Hepatocyte (in vitro differentiated cells): ENCODE data around the gene MOB4. TPM values are rescaled to one million over a fixed set of nuclear protein-coding genes. Genes with fewer than 3 reads are reported as not detected.
"Not testable (repeated sequence)": the region's sequence is repeated elsewhere in the genome, so short reads cannot be mapped to it uniquely, and the experiment has no call there.

Experiments
- DNase-seq: peaks from one replicate; pipeline ENCODE4 v3.0.0-alpha.2; 2016; ENCODE audit warnings: low spot score
- H2AFZ ChIP-seq: fragments of 200-600 bp; sonication (generic); 2 replicates; pipeline ENCODE4 v1.6.0; 2016; ENCODE audit warnings: antibody characterized with exemption, mild to moderate bottlenecking
- H3K27ac ChIP-seq: fragments of 200-600 bp; sonication (generic); 2 replicates; pipeline ENCODE4 v1.5.1; 2016; ENCODE audit warnings: mild to moderate bottlenecking
- H3K27me3 ChIP-seq: fragments of 200-600 bp; sonication (generic); 2 replicates; pipeline ENCODE4 v1.6.1; 2016
- H3K36me3 ChIP-seq: fragments of 200-600 bp; sonication (generic); replicated peaks from 2 replicates; pipeline ENCODE4 v1.5.1; 2016; ENCODE audit warnings: low read depth; ENCODE audit not compliant: insufficient read depth
- H3K4me1 ChIP-seq: fragments of 200-600 bp; sonication (generic); 2 replicates; pipeline ENCODE4 v1.5.1; 2016; ENCODE audit warnings: mild to moderate bottlenecking, moderate library complexity; ENCODE audit not compliant: insufficient read depth
- H3K4me2 ChIP-seq: fragments of 200-600 bp; sonication (generic); 2 replicates; pipeline ENCODE4 v1.6.0; 2016
- H3K4me3 ChIP-seq: fragments of 200-600 bp; sonication (generic); 2 replicates; pipeline ENCODE4 v1.5.1; 2016; ENCODE audit warnings: mild to moderate bottlenecking
- H3K79me2 ChIP-seq: fragments of 200-600 bp; sonication (generic); 2 replicates; pipeline ENCODE4 v1.6.0; 2017; ENCODE audit warnings: mild to moderate bottlenecking
- H3K9me2 ChIP-seq: fragments of 200-600 bp; sonication (generic); replicated peaks from 2 replicates; pipeline ENCODE4 v1.6.0; 2017; ENCODE audit warnings: mild to moderate bottlenecking; ENCODE audit not compliant: insufficient read depth
- H3K9me3 ChIP-seq: fragments of 200-600 bp; sonication (generic); 2 replicates; pipeline ENCODE4 v1.5.1; 2016; ENCODE audit warnings: low read depth, mild to moderate bottlenecking
- H4K20me1 ChIP-seq: fragments of 200-600 bp; sonication (generic); 2 replicates; pipeline ENCODE4 v1.6.0; 2016; ENCODE audit warnings: mild to moderate bottlenecking; ENCODE audit not compliant: insufficient read depth, poor library complexity, severe bottlenecking
- EZH2 ChIP-seq: fragments of 200-600 bp; sonication (generic); IDR thresholded peaks from 2 replicates; pipeline ENCODE4 v1.6.1; 2016; ENCODE audit warnings: antibody characterized with exemption, mild to moderate bottlenecking, borderline replicate concordance
- EZH2phosphoT487 ChIP-seq: fragments of 200-600 bp; sonication (generic); IDR thresholded peaks from one replicate; pipeline ENCODE4 v1.6.1; 2018; ENCODE audit warnings: antibody characterized with exemption, mild to moderate bottlenecking, low read depth, moderate library complexity; ENCODE audit not compliant: unreplicated experiment, severe bottlenecking
- WGBS: methylation state at CpG from one replicate; pipeline ENCODE4 v1.1.6; 2016; ENCODE audit warnings: low lambda C conversion rate; ENCODE audit errors: missing lambda C conversion rate; 5-methylcytosine and 5-hydroxymethylcytosine counted together
- polyA plus RNA-seq: library from polyadenylated mRNA; unstranded; fragments of >200 nt; fragmentation: Nextera tagmentation; extraction: Ambion mirVana; gene quantifications from 2 replicates; pipeline ENCODE4 v1.2.1, GENCODE V29; 2016
- total RNA-seq: library from RNA; depleted of rRNA; stranded (reverse); fragments of >200 nt; gene quantifications from 2 replicates; pipeline ENCODE4 v1.2.3, GENCODE V29; 2014
- TF ChIP-seq, protein P1 (sequence below): fragments of 200-600 bp; sonication (generic); IDR thresholded peaks from 2 replicates; pipeline ENCODE4 v1.5.1; 2016; ENCODE audit warnings: antibody characterized with exemption, mild to moderate bottlenecking; ENCODE audit not compliant: poor library complexity

MOB4 gene
- total and polyA plus RNA-seq, 2 experiments from 2014 or later = 44.1 to 50.1 TPM

DNA sequence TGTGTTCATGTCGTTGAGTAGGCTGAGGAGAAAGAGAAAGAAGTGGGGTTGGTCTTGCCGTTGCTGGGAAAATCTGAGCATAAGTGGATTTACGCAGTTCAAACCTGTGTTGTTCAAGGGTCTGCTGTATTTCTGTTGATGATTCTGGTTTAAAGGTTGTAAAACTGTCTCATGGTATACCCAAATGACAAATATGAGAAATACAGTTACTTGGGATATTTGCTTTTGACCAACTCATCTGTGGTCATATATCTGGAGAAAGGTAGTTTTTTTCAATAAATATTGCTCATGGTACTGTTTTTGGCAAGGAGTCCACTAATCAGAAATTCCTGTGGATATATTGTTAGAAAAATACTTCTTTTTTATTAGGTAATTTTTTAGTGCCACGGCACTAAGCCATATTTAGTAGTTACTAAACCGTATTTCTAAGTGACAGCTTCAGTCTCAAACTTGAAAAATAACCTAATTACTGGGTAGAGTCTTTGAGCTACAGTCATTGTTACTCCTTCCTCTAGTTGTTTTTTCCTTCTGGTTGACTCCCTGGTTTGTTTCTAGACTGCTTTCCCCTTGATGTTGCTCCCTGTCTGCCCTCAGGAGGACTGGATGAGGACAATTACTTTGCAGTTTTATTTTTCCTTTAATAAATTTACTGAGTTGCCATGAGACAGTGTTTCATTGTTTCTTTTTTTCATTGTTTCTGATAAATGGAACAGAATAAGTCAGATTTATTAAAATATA is 31.5 kb downstream of the MOB4 start:
- H3K27me3 ChIP-seq = no peaks in the 10 kb centered on the region
- no peaks in the 10 kb centered on the region for H4K20me1 ChIP-seq
- no peak overlapping the region for H2AFZ ChIP-seq
- TF ChIP-seq, protein P1, sequence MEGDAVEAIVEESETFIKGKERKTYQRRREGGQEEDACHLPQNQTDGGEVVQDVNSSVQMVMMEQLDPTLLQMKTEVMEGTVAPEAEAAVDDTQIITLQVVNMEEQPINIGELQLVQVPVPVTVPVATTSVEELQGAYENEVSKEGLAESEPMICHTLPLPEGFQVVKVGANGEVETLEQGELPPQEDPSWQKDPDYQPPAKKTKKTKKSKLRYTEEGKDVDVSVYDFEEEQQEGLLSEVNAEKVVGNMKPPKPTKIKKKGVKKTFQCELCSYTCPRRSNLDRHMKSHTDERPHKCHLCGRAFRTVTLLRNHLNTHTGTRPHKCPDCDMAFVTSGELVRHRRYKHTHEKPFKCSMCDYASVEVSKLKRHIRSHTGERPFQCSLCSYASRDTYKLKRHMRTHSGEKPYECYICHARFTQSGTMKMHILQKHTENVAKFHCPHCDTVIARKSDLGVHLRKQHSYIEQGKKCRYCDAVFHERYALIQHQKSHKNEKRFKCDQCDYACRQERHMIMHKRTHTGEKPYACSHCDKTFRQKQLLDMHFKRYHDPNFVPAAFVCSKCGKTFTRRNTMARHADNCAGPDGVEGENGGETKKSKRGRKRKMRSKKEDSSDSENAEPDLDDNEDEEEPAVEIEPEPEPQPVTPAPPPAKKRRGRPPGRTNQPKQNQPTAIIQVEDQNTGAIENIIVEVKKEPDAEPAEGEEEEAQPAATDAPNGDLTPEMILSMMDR = no peak
- TF ChIP-seq EZH2phosphoT487 = no peak
- TF ChIP-seq EZH2 = no peak
- no peak overlapping the region for H3K27ac ChIP-seq
- no peak overlapping the region for H3K4me3 ChIP-seq
- peaks cover 36% of the 10 kb centered on the region for H3K79me2 ChIP-seq
- H3K36me3 ChIP-seq = no peaks in the 10 kb centered on the region
- no peak overlapping the region for H3K4me2 ChIP-seq
- 91% methylated on average over 5 of the region's 5 CpGs for WGBS
- H3K9me3 ChIP-seq = no peaks in the 10 kb centered on the region
- DNase-seq = no peak
- H3K4me1 ChIP-seq = no peaks in the 10 kb centered on the region
- no peaks in the 10 kb centered on the region for H3K9me2 ChIP-seq

DNA sequence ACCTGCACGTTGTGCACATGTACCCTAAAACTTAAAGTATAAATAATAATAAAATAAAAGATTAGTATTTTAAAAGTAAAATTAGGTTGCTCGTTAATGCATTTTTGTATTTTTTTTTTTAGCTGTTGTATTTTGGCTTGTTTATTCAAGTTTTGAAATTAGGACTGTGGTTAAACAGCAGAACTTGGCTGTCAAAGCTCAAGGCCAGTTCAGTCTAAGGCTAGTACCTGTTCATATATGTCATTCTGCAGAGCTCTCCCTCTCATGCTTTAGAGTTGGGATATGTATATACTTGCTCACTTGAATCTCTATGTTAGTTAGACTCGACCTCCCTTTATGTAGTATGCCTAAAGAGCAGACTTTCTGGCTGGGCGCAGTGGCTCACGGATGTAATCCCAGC is 32.7 kb downstream of the MOB4 start:
- no peak overlapping the region for H3K27ac ChIP-seq
- DNase-seq = no peak

DNA sequence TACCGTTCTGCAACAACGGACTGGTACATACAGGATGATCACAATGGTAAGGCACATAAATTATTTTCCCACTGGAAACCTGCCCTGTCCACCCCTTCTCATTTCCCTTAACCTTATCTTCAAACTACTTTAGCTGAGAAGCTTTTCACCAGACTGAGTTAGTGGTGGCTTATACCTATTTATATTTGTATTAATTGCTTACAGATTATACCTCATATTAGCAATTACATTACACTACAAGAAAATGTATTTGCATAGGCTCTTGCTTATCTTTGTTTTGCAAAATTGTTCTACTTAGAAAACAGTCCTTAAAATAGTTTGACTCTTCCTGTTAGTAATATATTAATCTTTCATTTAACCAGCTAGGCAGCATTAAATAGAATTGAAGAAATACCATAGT is 35.4 kb downstream of the MOB4 start:
- not testable (repeated sequence) for H3K27me3 ChIP-seq, H3K4me2 ChIP-seq, H3K9me3 ChIP-seq, H3K36me3 ChIP-seq, H3K4me1 ChIP-seq, DNase-seq, H3K4me3 ChIP-seq, H3K27ac ChIP-seq, H4K20me1 ChIP-seq, H3K9me2 ChIP-seq, H2AFZ ChIP-seq
- H3K79me2 ChIP-seq = peaks cover 17% of the 10 kb centered on the region
- WGBS = 98% methylated on average over 2 of the region's 2 CpGs

More for the DNA sequence above, 32.7 kb downstream of the MOB4 start:
- no peaks in the 10 kb centered on the region for H3K9me2 ChIP-seq
- no peak overlapping the region for H2AFZ ChIP-seq
- H4K20me1 ChIP-seq = no peaks in the 10 kb centered on the region
- H3K4me3 ChIP-seq = no peak overlapping the region
- H3K36me3 ChIP-seq = no peaks in the 10 kb centered on the region
- H3K9me3 ChIP-seq = no peaks in the 10 kb centered on the region
- TF ChIP-seq, protein P1 = no peak
- TF ChIP-seq EZH2 (no peak), EZH2phosphoT487 (no peak)
- no peaks in the 10 kb centered on the region for H3K4me1 ChIP-seq
- 95% methylated on average over 5 of the region's 5 CpGs for WGBS
- no peak overlapping the region for H3K4me2 ChIP-seq
- H3K79me2 ChIP-seq = peaks cover 28% of the 10 kb centered on the region
- H3K27me3 ChIP-seq = no peaks in the 10 kb centered on the region

DNA sequence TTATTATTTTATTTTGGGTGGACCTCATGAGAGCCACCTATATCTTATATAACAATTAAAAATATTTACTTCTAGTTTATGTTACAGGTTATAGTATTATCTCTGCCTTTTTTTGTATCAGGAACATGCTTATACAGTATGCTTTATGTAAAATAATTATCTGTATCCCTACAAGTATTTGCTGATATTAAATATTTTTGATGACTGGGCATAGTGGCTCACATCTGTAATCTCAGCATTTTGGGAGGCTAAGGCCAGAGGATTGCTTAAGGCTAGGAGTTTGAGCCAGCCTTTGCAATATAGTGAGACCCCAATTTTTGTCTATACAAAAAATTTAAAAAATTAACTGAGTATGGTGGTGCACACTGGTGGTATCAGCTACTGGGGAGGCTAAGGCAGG is 39.6 kb downstream of the MOB4 start:
- H3K9me3 ChIP-seq = no peaks in the 10 kb centered on the region
- no peaks in the 10 kb centered on the region for H3K36me3 ChIP-seq
- no peak overlapping the region for H2AFZ ChIP-seq
- H3K4me2 ChIP-seq = no peak overlapping the region
- no peaks in the 10 kb centered on the region for H3K27me3 ChIP-seq
- no peak for DNase-seq
- no peaks in the 10 kb centered on the region for H3K79me2 ChIP-seq
- no peaks in the 10 kb centered on the region for H3K4me1 ChIP-seq
- H4K20me1 ChIP-seq = no peaks in the 10 kb centered on the region
- H3K4me3 ChIP-seq = no peak overlapping the region
- no peaks in the 10 kb centered on the region for H3K9me2 ChIP-seq
- no peak overlapping the region for H3K27ac ChIP-seq
- TF ChIP-seq, protein P1 = no peak
- TF ChIP-seq EZH2 = no peak
- TF ChIP-seq EZH2phosphoT487 = no peak
